GM12878 (cell line): ENCODE results near the gene TSHB. TPM values are rescaled to one million over a fixed set of nuclear protein-coding genes. Genes with fewer than 3 reads are reported as not detected.

Source experiments
- polyA plus RNA-seq, 11 experiments: library from polyadenylated mRNA; depleted of rRNA in 4 of 11; unstranded in 6 of 11; stranded (reverse) in 5 of 11; fragments of >200 nt; fragmentation: Nextera tagmentation in 4 of 11; fragmentation: Illumina TruSeq in 1 of 11; extraction: Ambion mirVana in 4 of 11; extraction: Trizol in 1 of 11; gene quantifications; 1 replicate in 1 of 11; 2 replicates in 10 of 11; pipeline versions ENCODE4 v1.2.1 to v1.2.3, GENCODE V29; 2011 to 2016; ENCODE audit warnings: inconsistent platforms in 2 of 11, missing spikeins in 2 of 11, low read depth in 1 of 11
- total RNA-seq, 4 experiments: library from RNA; depleted of rRNA in 3 of 4; stranded (reverse); fragments of >200 nt in 3 of 4; fragmentation: Illumina TruSeq in 1 of 4; extraction: Trizol in 1 of 4; gene quantifications; 2 replicates each; pipeline versions ENCODE4 v1.2.1 to v1.2.3, GENCODE V29; 2013 to 2021

Gene TSHB
- total and polyA plus RNA-seq, 10 of the 15 experiments (the other 5 are each of a cell fraction or from before 2014, with no cell fraction given), result not detected

Other genes with a start within 250 kb of the TSHB start
- 67.0 and 71.3 TPM in 2 replicates for gene SIKE1, start 249.1 kb upstream of the TSHB start, total RNA-seq (2014; rRNA removed)
- 34.3 and 35.6 TPM in 2 replicates for gene SIKE1, start 249.1 kb upstream of the TSHB start, total RNA-seq (2014; rRNA removed; fragmentation: Illumina TruSeq; extraction: Trizol)
- gene SIKE1, start 249.1 kb upstream of the TSHB start, total RNA-seq (2021), result 43.3 and 45.1 TPM in 2 replicates
- 47.7 and 78.7 TPM in 2 replicates for gene SIKE1, start 249.1 kb upstream of the TSHB start, polyA plus RNA-seq (2011; rRNA removed)
- gene SIKE1, start 249.1 kb upstream of the TSHB start, polyA plus RNA-seq (2014; fragmentation: Illumina TruSeq; extraction: Trizol), result 23.3 and 27.7 TPM in 2 replicates
- 10 to 100 TPM; 10.4 to 12.8 TPM for gene SIKE1, start 249.1 kb upstream of the TSHB start, polyA plus RNA-seq (2014; fragmentation: Nextera tagmentation; extraction: Ambion mirVana)
- gene SIKE1, start 249.1 kb upstream of the TSHB start, polyA plus RNA-seq (2014; rRNA removed), result 51.6 and 55.3 TPM in 2 replicates
- gene SIKE1, start 249.1 kb upstream of the TSHB start, polyA plus RNA-seq (2016; fragmentation: Nextera tagmentation; extraction: Ambion mirVana), result 10 to 100 TPM; 59.0 to 60.3 TPM
- not detected in 2 replicates for gene SYCP1, start 175.0 kb upstream of the TSHB start, total RNA-seq (2014; rRNA removed)
- not detected in 2 replicates for gene SYCP1, start 175.0 kb upstream of the TSHB start, total RNA-seq (2014; rRNA removed; fragmentation: Illumina TruSeq; extraction: Trizol)
- gene SYCP1, start 175.0 kb upstream of the TSHB start, total RNA-seq (2021), result not detected in 2 replicates
- gene SYCP1, start 175.0 kb upstream of the TSHB start, polyA plus RNA-seq (2011; rRNA removed), result not detected in 2 replicates
- not detected in 2 replicates for gene SYCP1, start 175.0 kb upstream of the TSHB start, polyA plus RNA-seq (2014; fragmentation: Illumina TruSeq; extraction: Trizol)
- not detected for gene SYCP1, start 175.0 kb upstream of the TSHB start, polyA plus RNA-seq (2014; fragmentation: Nextera tagmentation; extraction: Ambion mirVana)
- not detected in 2 replicates for gene SYCP1, start 175.0 kb upstream of the TSHB start, polyA plus RNA-seq (2014; rRNA removed)
- not detected for gene SYCP1, start 175.0 kb upstream of the TSHB start, polyA plus RNA-seq (2016; fragmentation: Nextera tagmentation; extraction: Ambion mirVana)
- gene TSPAN2, start 59.7 kb downstream of the TSHB start, total RNA-seq (2014; rRNA removed), result under 0.01 TPM in 1 of 2 replicates, not detected in the other
- gene TSPAN2, start 59.7 kb downstream of the TSHB start, total RNA-seq (2014; rRNA removed; fragmentation: Illumina TruSeq; extraction: Trizol), result not detected in 2 replicates
- not detected in 2 replicates for gene TSPAN2, start 59.7 kb downstream of the TSHB start, total RNA-seq (2021)
- gene TSPAN2, start 59.7 kb downstream of the TSHB start, polyA plus RNA-seq (2011; rRNA removed), result 0.73 and 1.1 TPM in 2 replicates
- gene TSPAN2, start 59.7 kb downstream of the TSHB start, polyA plus RNA-seq (2014; fragmentation: Illumina TruSeq; extraction: Trizol), result not detected in 2 replicates
- gene TSPAN2, start 59.7 kb downstream of the TSHB start, polyA plus RNA-seq (2014; fragmentation: Nextera tagmentation; extraction: Ambion mirVana), result not detected
- not detected in 2 replicates for gene TSPAN2, start 59.7 kb downstream of the TSHB start, polyA plus RNA-seq (2014; rRNA removed)
- gene TSPAN2, start 59.7 kb downstream of the TSHB start, polyA plus RNA-seq (2016; fragmentation: Nextera tagmentation; extraction: Ambion mirVana), result not detected